Gastrocnemius medialis (tissue), 4 donors: ENCODE data around the gene TMTC1. TPM values are rescaled to one million over a fixed set of nuclear protein-coding genes. Genes with fewer than 3 reads are reported as not detected.

Experiments
- ATAC-seq, 2 donors: fragments of 150-250 bp; one replicate each; pipeline ENCODE4 v1.9.1; 2016
- DNase-seq, 2 donors: peaks; one replicate each; pipeline ENCODE4 v3.0.0-alpha.2; 2019
- H3K27ac ChIP-seq, 4 donors: fragments of 200-600 bp; sonication (generic); 1 replicate in 1 of 4; 2 replicates in 3 of 4; pipeline ENCODE4 v1.5.1; 2016 to 2018; ENCODE audit warnings: mild to moderate bottlenecking in 2 of 4, moderate library complexity in 1 of 4
- H3K27me3 ChIP-seq, 3 donors: fragments of 200-600 bp; sonication (generic) in 2 of 3; 1 replicate in 1 of 3; 2 replicates in 2 of 3; pipeline versions ENCODE4 v1.5.1 to v1.6.0; 2016 to 2019; ENCODE audit warnings: mild to moderate bottlenecking in 1 of 3, moderate library complexity in 1 of 3
- H3K36me3 ChIP-seq, 2 donors: fragments of 200-600 bp; sonication (generic) in 1 of 2; one replicate each; pipeline ENCODE4 v1.5.1; 2017 to 2018
- H3K4me1 ChIP-seq, 2 donors: fragments of 200-600 bp; sonication (generic) in 1 of 2; one replicate each; pipeline ENCODE4 v1.5.1; 2016 to 2017; ENCODE audit warnings: mild to moderate bottlenecking in 2 of 2
- H3K4me3 ChIP-seq, 4 donors: fragments of 200-600 bp; sonication (generic) in 3 of 4; 1 replicate in 1 of 4; 2 replicates in 3 of 4; pipeline ENCODE4 v1.5.1; 2016 to 2019; ENCODE audit warnings: mild to moderate bottlenecking in 2 of 4
- H3K9me3 ChIP-seq, 3 donors: fragments of 200-600 bp; sonication (generic) in 2 of 3; 1 replicate in 1 of 3; 2 replicates in 2 of 3; pipeline ENCODE4 v1.5.1; 2016 to 2019
- POLR2A ChIP-seq, 2 donors: fragments of 450-650 bp; IDR thresholded peaks; one replicate each; pipeline ENCODE4 v1.6.1; 2017; ENCODE audit warnings: antibody characterized with exemption in 2 of 2, mild to moderate bottlenecking in 2 of 2, moderate library complexity in 2 of 2
- in situ Hi-C, 4 donors: fragments of 200-750 bp; cut with MboI; loops; one replicate each; pipeline versions ENCODE4 v1.15.0 to v1.8.0; 2017; ENCODE audit warnings: low sequenced_read_pairs in 4 of 4
- intact Hi-C: fragments of 100-400 bp; cut with DNase I; formaldehyde crosslinking; loops from one replicate; pipeline ENCODE4 v1.15.1; 2023; ENCODE audit warnings: low total_unique reads
- total RNA-seq, 4 donors: library from RNA; depleted of rRNA; stranded (reverse); fragments of >200 nt; gene quantifications; one replicate each; pipeline versions ENCODE4 v1.1.0 to v1.2.3, GENCODE V29; 2016
- TF ChIP-seq, protein P1 (sequence below), 5 experiments: fragments of 450-650 bp in 3 of 5; fragments of 200-600 bp in 2 of 5; sonication (generic) in 2 of 5; IDR thresholded peaks in 4 of 5; conservative IDR thresholded peaks in 1 of 5; 1 replicate in 4 of 5; 2 replicates in 1 of 5; pipeline ENCODE4 v1.5.1; 2016 to 2019; ENCODE audit warnings: antibody characterized with exemption in 5 of 5, mild to moderate bottlenecking in 3 of 5, moderate library complexity in 3 of 5

TMTC1 gene
- total RNA-seq, 4 donors from 2014 or later: 38.5 to 83.5 (median 42.6) TPM

DNA sequence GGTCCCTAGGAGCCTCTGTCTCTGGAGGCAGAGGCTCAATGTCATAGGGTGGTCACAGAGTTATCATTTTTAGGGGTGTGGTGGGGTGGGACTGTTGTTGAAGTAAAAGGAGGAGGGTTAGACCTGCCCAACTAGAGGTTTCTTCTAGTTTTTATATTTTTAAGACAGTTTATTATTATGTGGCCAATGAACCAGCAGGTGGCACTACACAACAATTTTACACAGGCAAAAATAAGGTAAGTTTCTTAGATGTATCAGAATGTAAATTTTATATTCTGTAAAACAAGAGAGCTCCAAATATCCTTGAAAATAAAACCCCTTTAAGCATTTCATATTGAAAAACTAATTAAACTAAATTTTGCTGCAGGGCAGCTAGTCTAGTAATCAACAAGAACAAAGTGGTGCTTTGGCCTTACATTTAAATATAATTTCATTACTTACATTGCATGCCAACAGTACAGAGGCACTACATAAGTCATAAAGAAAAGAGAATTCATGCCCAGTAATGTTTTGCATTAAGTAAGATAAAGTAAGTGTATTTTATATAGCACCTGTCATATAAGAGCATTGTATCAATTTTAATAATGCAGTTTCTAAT, 264.1 kb downstream of the TMTC1 start:
- no peak for ATAC-seq
- H3K27ac ChIP-seq: no peak overlapping the region
- no peak for DNase-seq
- H3K36me3 ChIP-seq: peaks cover 0 to 31% of the 10 kb centered on the region in 2 donors
- intact Hi-C loops (loop anchor here (10.0 kb wide), 1 partner anchor 765 kb away; no protein-coding TSS in a partner anchor), in situ Hi-C loops (loop anchor here in 1 of 4 donors (25.0 kb wide), 2 partner anchors 768 to 1293 kb away; no protein-coding TSS in a partner anchor)
- H3K27me3 ChIP-seq: no peaks in the 10 kb centered on the region
- H3K4me1 ChIP-seq: peaks cover 0 to 8% of the 10 kb centered on the region in 2 donors
- no peaks in the 10 kb centered on the region for H3K9me3 ChIP-seq
- no peak overlapping the region for H3K4me3 ChIP-seq
- TF ChIP-seq, protein P1, sequence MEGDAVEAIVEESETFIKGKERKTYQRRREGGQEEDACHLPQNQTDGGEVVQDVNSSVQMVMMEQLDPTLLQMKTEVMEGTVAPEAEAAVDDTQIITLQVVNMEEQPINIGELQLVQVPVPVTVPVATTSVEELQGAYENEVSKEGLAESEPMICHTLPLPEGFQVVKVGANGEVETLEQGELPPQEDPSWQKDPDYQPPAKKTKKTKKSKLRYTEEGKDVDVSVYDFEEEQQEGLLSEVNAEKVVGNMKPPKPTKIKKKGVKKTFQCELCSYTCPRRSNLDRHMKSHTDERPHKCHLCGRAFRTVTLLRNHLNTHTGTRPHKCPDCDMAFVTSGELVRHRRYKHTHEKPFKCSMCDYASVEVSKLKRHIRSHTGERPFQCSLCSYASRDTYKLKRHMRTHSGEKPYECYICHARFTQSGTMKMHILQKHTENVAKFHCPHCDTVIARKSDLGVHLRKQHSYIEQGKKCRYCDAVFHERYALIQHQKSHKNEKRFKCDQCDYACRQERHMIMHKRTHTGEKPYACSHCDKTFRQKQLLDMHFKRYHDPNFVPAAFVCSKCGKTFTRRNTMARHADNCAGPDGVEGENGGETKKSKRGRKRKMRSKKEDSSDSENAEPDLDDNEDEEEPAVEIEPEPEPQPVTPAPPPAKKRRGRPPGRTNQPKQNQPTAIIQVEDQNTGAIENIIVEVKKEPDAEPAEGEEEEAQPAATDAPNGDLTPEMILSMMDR (IDR thresholded peaks at IDR 0.05 in 4 of 5, conservative IDR thresholded peaks at IDR 0.05 in 1 of 5): peak; percentile 51 to 64 (median 61)
- TF ChIP-seq POLR2A (IDR thresholded peaks at IDR 0.05): no peak

DNA sequence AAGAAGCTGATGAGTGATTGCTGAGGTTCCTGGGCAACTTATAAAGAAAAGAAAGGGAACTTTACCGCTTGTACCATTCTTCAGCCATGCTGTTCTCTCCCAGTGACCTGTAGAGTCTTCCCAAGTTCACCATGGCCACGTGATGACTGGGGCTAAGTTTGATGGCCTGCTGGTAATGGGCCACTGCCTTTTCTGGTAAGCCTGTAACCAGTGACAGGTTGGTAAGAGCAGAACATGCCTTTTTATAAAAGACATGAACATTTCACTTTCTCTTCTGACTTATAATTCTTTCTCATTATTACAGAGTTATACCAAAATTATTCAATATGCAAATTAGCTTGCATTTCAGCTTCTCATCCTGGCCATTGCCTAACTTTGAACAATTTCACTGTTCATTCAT, 265.3 kb downstream of the TMTC1 start:
- peaks cover 0 to 43% of the 10 kb centered on the region in 2 donors for H3K36me3 ChIP-seq
- H3K9me3 ChIP-seq: no peaks in the 10 kb centered on the region
- DNase-seq (no peak), ATAC-seq (no peak)
- no peak overlapping the region for H3K27ac ChIP-seq
- no peaks in the 10 kb centered on the region for H3K27me3 ChIP-seq
- no peak overlapping the region for H3K4me3 ChIP-seq
- in situ Hi-C loops (loop anchor here in 1 of 4 donors (25.0 kb wide), 2 partner anchors 769 to 1294 kb away; no protein-coding TSS in a partner anchor), intact Hi-C loops (no loop called here)
- TF ChIP-seq, protein P1 (IDR thresholded peaks at IDR 0.05 in 4 of 5, conservative IDR thresholded peaks at IDR 0.05 in 1 of 5): no peak
- TF ChIP-seq POLR2A (IDR thresholded peaks at IDR 0.05): no peak
- H3K4me1 ChIP-seq: peaks cover 0 to 8% of the 10 kb centered on the region in 2 donors

DNA sequence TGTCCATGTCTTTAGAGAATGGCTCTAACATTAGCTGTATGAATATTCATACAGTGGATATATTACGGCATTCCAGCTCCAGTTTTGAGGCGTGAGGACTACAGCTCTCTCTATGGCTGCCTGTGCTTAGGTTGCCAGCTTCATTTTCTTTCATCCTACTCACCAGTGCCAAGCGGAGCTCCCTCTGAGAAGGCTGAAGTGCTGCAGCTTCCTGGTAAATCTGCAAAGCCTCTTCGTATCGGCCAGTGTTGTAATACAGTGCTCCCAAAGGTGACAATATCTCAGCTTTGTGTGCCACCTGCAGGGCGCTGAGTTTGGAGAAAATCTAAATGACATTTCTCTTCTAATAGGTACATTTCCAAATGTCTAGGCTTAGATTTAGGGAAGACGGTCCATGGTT, 266.5 kb downstream of the TMTC1 start:
- Histone ChIP-seq H3K27me3 (no peaks in the 10 kb centered on the region), H3K36me3 (peaks cover 0 to 44% of the 10 kb centered on the region in 2 donors), H3K4me3 (no peak overlapping the region), H3K4me1 (peaks cover 0 to 3% of the 10 kb centered on the region in 2 donors), H3K27ac (no peak overlapping the region), H3K9me3 (no peaks in the 10 kb centered on the region)
- in situ Hi-C loops: loop anchor here in 1 of 4 donors (25.0 kb wide), 2 partner anchors 770 to 1295 kb away; no protein-coding TSS in a partner anchor
- TF ChIP-seq, protein P1 (IDR thresholded peaks at IDR 0.05 in 4 of 5, conservative IDR thresholded peaks at IDR 0.05 in 1 of 5): no peak
- no peak for TF ChIP-seq POLR2A (IDR thresholded peaks at IDR 0.05)
- DNase-seq (no peak), ATAC-seq (no peak)
- intact Hi-C loops: no loop called here

DNA sequence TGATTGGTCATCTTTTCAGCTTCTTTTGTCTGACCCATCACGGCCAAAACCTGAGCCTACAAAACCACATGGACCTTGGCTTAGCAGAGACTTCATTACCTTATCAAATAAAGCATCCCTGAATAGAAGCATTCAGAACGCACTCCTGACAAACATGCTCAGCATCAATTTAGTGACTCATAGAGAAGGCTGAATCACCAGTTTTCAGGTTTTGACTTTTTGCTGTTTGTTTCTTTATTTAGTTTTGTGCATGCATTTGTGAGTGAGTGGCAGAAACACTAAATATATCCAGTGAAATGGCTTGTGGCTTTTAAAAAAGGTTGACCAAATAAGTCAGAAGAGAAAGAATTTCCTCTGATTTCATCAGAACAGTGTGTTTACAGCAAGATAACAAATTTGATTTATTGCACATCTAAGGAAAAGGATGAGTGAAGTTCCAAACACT, 267.3 kb downstream of the TMTC1 start:
- intact Hi-C loops: no loop called here
- Histone ChIP-seq H3K36me3 (peaks cover 0 to 50% of the 10 kb centered on the region in 2 donors), H3K27ac (no peak overlapping the region), H3K4me3 (no peak overlapping the region), H3K27me3 (no peaks in the 10 kb centered on the region), H3K4me1 (no peaks in the 10 kb centered on the region), H3K9me3 (no peaks in the 10 kb centered on the region)
- no peak for ATAC-seq
- in situ Hi-C loops: loop anchor here in 1 of 4 donors (25.0 kb wide), 2 partner anchors 771 to 1296 kb away; no protein-coding TSS in a partner anchor
- no peak for DNase-seq
- TF ChIP-seq, protein P1 (IDR thresholded peaks at IDR 0.05 in 4 of 5, conservative IDR thresholded peaks at IDR 0.05 in 1 of 5): no peak
- TF ChIP-seq POLR2A (IDR thresholded peaks at IDR 0.05): no peak
